22Rv1 (cell line): ENCODE results near the gene GBF1.

Experiments
- CTCF ChIP-seq: fragments of 450-650 bp; IDR thresholded peaks from 2 replicates; pipeline ENCODE4 v1.5.1; 2017; ENCODE audit warnings: mild to moderate bottlenecking
- ZFX ChIP-seq: fragments of 450-650 bp; IDR thresholded peaks from 2 replicates; pipeline ENCODE4 v1.6.1; 2017; ENCODE audit warnings: antibody characterized with exemption, borderline replicate concordance

- TF ChIP-seq CTCF (no peak), ZFX (no peak)
Observed at GRCh38 chr10:102396730-102397151, 151.4 kb downstream of the GBF1 start.
